CD4-positive, alpha-beta memory T cell (primary cell): ENCODE results near the gene AGBL1. TPM values are rescaled to one million over a fixed set of nuclear protein-coding genes. Genes with fewer than 3 reads are reported as not detected.

ENCODE experiments used
- CTCF ChIA-PET: fragments of 350-600 bp; sonication (Branson Sonifier 250); formaldehyde crosslinking; loops from one replicate; lab custom pipeline; 2021; ENCODE audit warnings: inconsistent platforms; ENCODE audit not compliant: partially characterized antibody; lab: Charles Lee
- POLR2A ChIA-PET: fragments of 350-600 bp; sonication (Branson Sonifier 250); formaldehyde crosslinking; loops from one replicate; lab custom pipeline; 2021; ENCODE audit not compliant: partially characterized antibody; lab: Charles Lee
- DNase-seq, 5 donors: peaks; one replicate each; pipeline versions ENCODE4 v3.0.0 to v3.0.0-alpha.2; 2020 to 2022; ENCODE audit warnings: mixed read lengths in 1 of 5
- H3K27ac ChIP-seq: one replicate; pipeline ENCODE4 v1.7.0; 2013; ENCODE audit warnings: low read depth, low read length
- H3K27me3 ChIP-seq: 2 replicates; pipeline ENCODE4 v1.7.0; 2013; ENCODE audit warnings: mild to moderate bottlenecking, low read length, moderate library complexity; ENCODE audit not compliant: insufficient read depth
- H3K36me3 ChIP-seq: 2 replicates; pipeline ENCODE4 v1.7.0; 2013; ENCODE audit warnings: mild to moderate bottlenecking, low read length, moderate library complexity; ENCODE audit not compliant: insufficient read depth
- H3K4me1 ChIP-seq: 2 replicates; pipeline ENCODE4 v1.7.0; 2013; ENCODE audit warnings: mild to moderate bottlenecking, low read length, moderate library complexity; ENCODE audit not compliant: insufficient read depth
- H3K4me3 ChIP-seq, 2 donors: one replicate each; pipeline ENCODE4 v1.7.0; 2013; ENCODE audit warnings: low read length in 2 of 2, mild to moderate bottlenecking in 1 of 2
- H3K9me3 ChIP-seq, 2 donors: one replicate each; pipeline ENCODE4 v1.7.0; 2013; ENCODE audit warnings: low read length in 2 of 2, control low read depth in 1 of 2; ENCODE audit not compliant: control insufficient read depth in 1 of 2
- H3K27ac Mint-ChIP-seq, 7 donors: one replicate each; pipeline ENCODE4 v1.8.0; 2020 to 2021; ENCODE audit warnings: mixed read lengths in 7 of 7, mild to moderate bottlenecking in 6 of 7, inconsistent platforms in 3 of 7, moderate library complexity in 3 of 7
- H3K27me3 Mint-ChIP-seq, 2 donors: one replicate each; pipeline ENCODE4 v1.8.0; 2020 to 2021; ENCODE audit warnings: mixed read lengths in 2 of 2
- H3K36me3 Mint-ChIP-seq, 2 donors: one replicate each; pipeline ENCODE4 v1.8.0; 2020 to 2021; ENCODE audit warnings: mixed read lengths in 2 of 2, inconsistent platforms in 1 of 2, mild to moderate bottlenecking in 1 of 2
- H3K4me1 Mint-ChIP-seq, 4 donors: one replicate each; pipeline ENCODE4 v1.8.0; 2020 to 2021; ENCODE audit warnings: mixed read lengths in 4 of 4, mild to moderate bottlenecking in 1 of 4
- H3K4me3 Mint-ChIP-seq, 8 donors: one replicate each; pipeline ENCODE4 v1.8.0; 2020 to 2021; ENCODE audit warnings: mixed read lengths in 8 of 8, mild to moderate bottlenecking in 7 of 8, moderate library complexity in 6 of 8, inconsistent platforms in 3 of 8
- H3K9me3 Mint-ChIP-seq, 8 donors: one replicate each; pipeline ENCODE4 v1.8.0; 2020 to 2021; ENCODE audit warnings: mixed read lengths in 8 of 8, mild to moderate bottlenecking in 5 of 8, inconsistent platforms in 3 of 8, moderate library complexity in 1 of 8
- intact Hi-C: fragments of 100-400 bp; cut with micrococcal nuclease; formaldehyde crosslinking; loops from one replicate; pipeline ENCODE4 v1.15.1; 2023
- polyA plus RNA-seq, 2 donors: library from polyadenylated mRNA; unstranded; fragments of 300-500 nt; fragmentation: Illumina TruSeq; gene quantifications; one replicate each; pipeline ENCODE4 v1.2.3, GENCODE V29; 2021
- total RNA-seq, 2 experiments: library from RNA; stranded (reverse); gene quantifications; one replicate each; pipeline ENCODE4 v1.2.3, GENCODE V29; 2021

AGBL1 gene
- total and polyA plus RNA-seq, 4 experiments from 2014 or later, result not detected

DNA sequence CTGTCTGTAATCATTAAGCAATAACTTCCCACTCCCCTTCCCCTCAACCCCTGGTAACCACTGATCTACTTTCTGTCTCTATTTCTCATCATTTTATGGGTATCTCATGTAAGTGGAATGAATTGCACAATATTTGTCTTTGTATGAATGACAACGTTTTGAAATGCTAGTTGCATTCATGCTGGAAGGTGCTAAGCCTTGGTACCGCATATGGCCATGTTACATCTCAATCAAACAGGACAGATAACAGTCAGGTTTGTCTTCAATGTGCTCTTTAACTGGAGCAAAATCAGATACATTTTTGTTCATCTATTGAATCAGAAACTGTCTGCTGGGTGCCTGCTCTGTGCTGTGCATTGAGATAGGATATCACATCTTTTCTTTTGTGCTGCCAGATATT is 134.2 kb downstream of the AGBL1 start:
- no peaks in the 10 kb centered on the region for H3K36me3 Mint-ChIP-seq
- peaks cover 0 to 4% of the 10 kb centered on the region in 2 donors for H3K9me3 ChIP-seq
- POLR2A ChIA-PET, result no interaction called here
- H3K27ac Mint-ChIP-seq, result no peak overlapping the region
- H3K27me3 ChIP-seq, result no peaks in the 10 kb centered on the region
- peaks cover 6 to 34% (median 20%) of the 10 kb centered on the region in 8 donors for H3K9me3 Mint-ChIP-seq
- CTCF ChIA-PET, result no interaction called here
- intact Hi-C loops, result no loop called here
- no peak for DNase-seq
- no peaks in the 10 kb centered on the region for H3K4me1 ChIP-seq
- H3K4me3 ChIP-seq, result no peak overlapping the region
- no peaks in the 10 kb centered on the region for H3K36me3 ChIP-seq
- peaks cover 11 to 23% of the 10 kb centered on the region in 2 donors for H3K27me3 Mint-ChIP-seq
- H3K4me1 Mint-ChIP-seq, result peaks cover 0 to 5% (median 0%) of the 10 kb centered on the region in 4 donors
- no peak overlapping the region for H3K27ac ChIP-seq
- H3K4me3 Mint-ChIP-seq, result no peak overlapping the region

DNA sequence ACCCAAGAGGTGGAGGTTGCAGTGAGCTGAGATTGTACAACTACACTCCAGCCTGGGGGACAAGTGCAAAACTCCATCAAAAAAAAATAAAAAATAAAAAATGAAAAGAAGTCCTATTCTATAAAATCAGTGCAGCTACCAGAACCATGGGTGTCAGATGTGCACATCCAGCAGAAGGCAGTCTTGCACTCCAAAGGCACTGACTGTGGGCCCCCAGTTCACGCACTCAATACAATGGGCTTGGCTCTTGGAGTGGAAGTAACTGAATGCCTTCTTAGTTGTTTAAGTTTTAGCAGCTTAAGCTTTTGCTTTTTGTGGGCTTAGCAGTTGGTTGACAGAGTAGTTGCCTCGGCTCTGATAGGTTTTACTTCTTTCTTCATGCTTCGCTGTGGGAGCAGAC is 141.4 kb downstream of the AGBL1 start:
- DNase-seq, result no peak
- no peak overlapping the region for H3K4me3 ChIP-seq
- intact Hi-C loops, result no loop called here
- Mint-ChIP-seq H3K36me3 (no peaks in the 10 kb centered on the region), H3K27me3 (peaks cover 6 to 12% of the 10 kb centered on the region in 2 donors), H3K27ac (no peak overlapping the region), H3K4me3 (no peak overlapping the region), H3K9me3 (peaks cover 2 to 23% (median 16%) of the 10 kb centered on the region in 8 donors), H3K4me1 (no peaks in the 10 kb centered on the region)
- H3K4me1 ChIP-seq, result no peaks in the 10 kb centered on the region
- no peaks in the 10 kb centered on the region for H3K36me3 ChIP-seq
- ChIA-PET CTCF (interaction anchor here (1.0 kb wide), 1 partner anchor 11 kb away, joined by 3 read pairs; no protein-coding TSS in a partner anchor), POLR2A (no interaction called here)
- H3K27me3 ChIP-seq, result no peaks in the 10 kb centered on the region
- no peaks in the 10 kb centered on the region for H3K9me3 ChIP-seq
- no peak overlapping the region for H3K27ac ChIP-seq

DNA sequence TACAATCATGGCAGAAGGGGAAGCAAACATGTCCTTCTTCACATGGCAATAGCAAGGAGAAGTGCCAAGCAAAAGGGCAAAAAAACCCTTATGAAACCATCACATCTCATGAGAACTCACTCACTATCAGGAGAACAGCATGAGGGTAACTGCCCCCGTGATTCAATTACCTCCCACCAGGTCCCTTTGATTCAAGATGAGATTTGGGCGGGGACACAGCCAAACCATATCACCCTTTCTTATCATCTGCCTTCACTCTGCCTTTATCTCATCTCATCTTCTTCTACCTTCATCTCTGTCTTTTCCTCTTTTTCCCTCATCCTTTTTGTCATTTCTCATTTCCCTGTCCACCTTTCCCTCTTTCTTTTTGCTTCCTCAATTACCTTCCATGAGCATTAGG is 149.6 kb downstream of the AGBL1 start:
- Histone ChIP-seq H3K27me3 (peaks cover 6% of the 10 kb centered on the region), H3K4me1 (no peaks in the 10 kb centered on the region), H3K9me3 (no peaks in the 10 kb centered on the region), H3K4me3 (no peak overlapping the region), H3K27ac (no peak overlapping the region), H3K36me3 (no peaks in the 10 kb centered on the region)
- DNase-seq, result no peak
- ChIA-PET POLR2A (no interaction called here), CTCF (interaction anchor here (1.7 kb wide), 1 partner anchor 514 kb away, joined by 4 read pairs; no protein-coding TSS in a partner anchor)
- Mint-ChIP-seq H3K4me1 (peaks cover 0 to 8% (median 3%) of the 10 kb centered on the region in 4 donors), H3K27me3 (peaks cover 11 to 13% of the 10 kb centered on the region in 2 donors), H3K27ac (no peak overlapping the region), H3K4me3 (no peak overlapping the region), H3K36me3 (no peaks in the 10 kb centered on the region), H3K9me3 (no peaks in the 10 kb centered on the region)
- intact Hi-C loops, result no loop called here

DNA sequence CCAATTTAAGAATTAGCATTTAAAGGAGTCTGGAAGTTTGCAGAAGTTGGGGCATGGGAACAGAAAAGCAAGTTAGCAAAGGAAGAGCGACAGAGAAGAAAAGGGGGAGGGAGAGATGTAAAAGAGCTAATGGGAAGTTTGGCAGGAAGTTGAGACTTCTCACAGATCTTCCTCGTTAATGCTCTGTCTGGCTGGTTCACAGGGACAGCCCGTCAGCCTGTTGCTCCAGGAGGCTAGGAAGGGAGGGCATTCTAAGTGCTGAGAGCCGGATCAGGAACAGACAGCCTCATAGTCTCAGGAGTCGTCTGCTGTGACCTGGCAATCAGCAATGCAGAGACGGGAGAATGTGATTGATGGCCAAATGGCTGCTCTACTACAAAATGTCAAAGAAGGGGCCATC is 150.3 kb downstream of the AGBL1 start:
- no peaks in the 10 kb centered on the region for H3K9me3 Mint-ChIP-seq
- no peaks in the 10 kb centered on the region for H3K36me3 Mint-ChIP-seq
- intact Hi-C loops, result loop anchor here (5.0 kb wide), 2 partner anchors 373 to 527 kb away; no protein-coding TSS in a partner anchor
- no peak for DNase-seq
- H3K4me3 Mint-ChIP-seq, result no peak overlapping the region
- Histone ChIP-seq H3K36me3 (no peaks in the 10 kb centered on the region), H3K27me3 (peaks cover 6% of the 10 kb centered on the region), H3K4me3 (no peak overlapping the region), H3K4me1 (no peaks in the 10 kb centered on the region), H3K9me3 (no peaks in the 10 kb centered on the region), H3K27ac (no peak overlapping the region)
- H3K27me3 Mint-ChIP-seq, result peaks cover 11 to 13% of the 10 kb centered on the region in 2 donors
- H3K27ac Mint-ChIP-seq, result no peak overlapping the region
- H3K4me1 Mint-ChIP-seq, result peaks cover 0 to 8% (median 3%) of the 10 kb centered on the region in 4 donors
- ChIA-PET CTCF (interaction anchor here (4.8 kb wide), 1 partner anchor 513 kb away, joined by 61 read pairs; no protein-coding TSS in a partner anchor), POLR2A (no interaction called here)

DNA sequence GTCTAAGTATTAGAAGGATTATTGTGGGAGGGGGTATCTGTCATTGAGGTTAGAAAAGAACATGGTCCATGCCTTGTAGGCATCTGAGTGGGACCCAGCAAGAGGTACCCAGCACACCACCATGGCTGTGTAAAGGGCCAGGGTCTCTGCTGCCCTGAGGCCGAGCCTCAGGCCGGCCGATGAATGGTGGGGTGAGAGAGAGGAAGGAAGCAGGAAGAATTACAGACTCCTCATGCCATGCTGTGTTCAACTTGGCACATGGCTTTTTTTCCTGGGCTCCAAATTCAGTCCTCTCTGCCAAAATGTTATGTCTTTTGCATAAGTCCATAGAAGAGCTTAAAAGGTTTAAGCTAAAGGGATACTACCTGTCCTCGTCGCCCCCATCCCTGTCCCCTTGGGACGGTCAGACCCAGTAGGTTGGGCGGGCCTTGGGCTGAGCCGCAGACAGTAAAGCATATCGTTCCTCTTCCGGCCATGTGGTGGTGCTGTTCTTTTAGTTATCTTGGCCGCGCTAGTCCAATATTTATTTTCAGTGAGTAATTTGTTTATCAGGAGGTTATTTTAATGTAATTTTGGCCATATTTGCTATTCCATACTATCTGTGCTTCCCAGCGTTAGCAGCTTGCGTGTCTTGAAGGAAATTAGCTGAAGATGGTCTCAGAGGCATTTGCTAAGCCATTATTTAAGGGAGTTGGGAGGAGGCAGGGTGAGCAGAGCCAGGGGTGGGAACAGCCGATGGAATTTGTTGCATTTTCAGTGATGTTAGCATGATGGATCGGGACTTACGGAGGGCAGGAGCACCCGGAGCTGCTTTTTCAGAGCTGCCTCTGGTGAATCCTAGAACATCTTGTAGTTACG is 152.4 kb downstream of the AGBL1 start:
- no peaks in the 10 kb centered on the region for H3K36me3 Mint-ChIP-seq
- peaks cover 0 to 8% (median 3%) of the 10 kb centered on the region in 4 donors for H3K4me1 Mint-ChIP-seq
- H3K27ac ChIP-seq, result no peak overlapping the region
- peaks cover 15% of the 10 kb centered on the region in 2 donors for H3K27me3 Mint-ChIP-seq
- no peak overlapping the region for H3K27ac Mint-ChIP-seq
- no peaks in the 10 kb centered on the region for H3K9me3 ChIP-seq
- H3K36me3 ChIP-seq, result no peaks in the 10 kb centered on the region
- DNase-seq, result peak; percentile 18 to 39 (median 28)
- POLR2A ChIA-PET, result no interaction called here
- intact Hi-C loops, result loop anchor here (1.0 to 5.0 kb wide), 3 partner anchors 375 to 525 kb away; no protein-coding TSS in a partner anchor
- H3K4me3 ChIP-seq, result no peak overlapping the region
- peaks cover 8% of the 10 kb centered on the region for H3K27me3 ChIP-seq
- H3K9me3 Mint-ChIP-seq, result no peaks in the 10 kb centered on the region
- no peaks in the 10 kb centered on the region for H3K4me1 ChIP-seq
- H3K4me3 Mint-ChIP-seq, result peak overlapping the region in 1 of 8 donors; percentile 13
- CTCF ChIA-PET, result interaction anchor here (0.6 to 4.8 kb wide), 11 partner anchors 11 to 1373 kb away, joined by 3 to 61 read pairs (median 3); no protein-coding TSS in a partner anchor

DNA sequence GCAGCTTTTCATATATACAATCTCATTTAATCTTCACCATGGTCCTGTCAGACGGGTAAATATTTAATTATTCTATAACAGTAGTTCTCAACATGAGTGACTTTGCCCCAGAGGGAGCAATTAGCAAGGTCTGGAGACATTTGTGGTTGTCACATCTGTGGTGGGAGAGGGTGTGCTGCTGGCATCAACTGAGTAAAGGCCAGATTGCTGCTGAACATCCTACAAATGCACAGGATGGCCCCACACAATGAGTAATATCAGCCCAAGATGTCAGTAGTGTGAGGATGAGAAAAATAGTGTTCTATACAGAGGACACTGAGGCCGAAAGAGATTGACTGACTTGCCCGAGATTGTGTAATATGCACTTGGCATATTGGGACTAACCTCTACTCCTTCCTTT is 156.0 kb downstream of the AGBL1 start:
- H3K9me3 Mint-ChIP-seq, result no peaks in the 10 kb centered on the region
- no peak for DNase-seq
- H3K9me3 ChIP-seq, result no peaks in the 10 kb centered on the region
- no peaks in the 10 kb centered on the region for H3K4me1 ChIP-seq
- no peak overlapping the region for H3K4me3 Mint-ChIP-seq
- CTCF ChIA-PET, result interaction anchor here (1.5 kb wide), 1 partner anchor 507 kb away, joined by 11 read pairs; no protein-coding TSS in a partner anchor
- no peaks in the 10 kb centered on the region for H3K36me3 Mint-ChIP-seq
- H3K4me3 ChIP-seq, result no peak overlapping the region
- H3K27ac ChIP-seq, result no peak overlapping the region
- H3K27ac Mint-ChIP-seq, result no peak overlapping the region
- H3K27me3 Mint-ChIP-seq, result peaks cover 7 to 15% of the 10 kb centered on the region in 2 donors
- H3K4me1 Mint-ChIP-seq, result peaks cover 0 to 8% (median 3%) of the 10 kb centered on the region in 4 donors
- H3K27me3 ChIP-seq, result peaks cover 8% of the 10 kb centered on the region
- POLR2A ChIA-PET, result no interaction called here
- H3K36me3 ChIP-seq, result no peaks in the 10 kb centered on the region
- intact Hi-C loops, result no loop called here
